Mesothelial cell of epicardium (in vitro differentiated cells): ENCODE data around the gene UFD1. TPM values are rescaled to one million over a fixed set of nuclear protein-coding genes. Genes with fewer than 3 reads are reported as not detected.

Experiments
- DNase-seq, 2 experiments: peaks; one replicate each; pipeline ENCODE4 v3.0.0; 2021; ENCODE audit warnings: low spot score in 2 of 2; ENCODE audit not compliant: unreplicated experiment in 2 of 2
- H3K27ac Mint-ChIP-seq: 2 replicates; pipeline ENCODE4 v1.8.0; 2021; ENCODE audit warnings: mixed read lengths
- H3K27me3 Mint-ChIP-seq: 2 replicates; pipeline ENCODE4 v1.8.0; 2021; ENCODE audit warnings: low read depth, mixed read lengths
- H3K36me3 Mint-ChIP-seq: 2 replicates; pipeline ENCODE4 v1.8.0; 2021; ENCODE audit warnings: mixed read lengths
- H3K4me1 Mint-ChIP-seq: 2 replicates; pipeline ENCODE4 v1.8.0; 2021; ENCODE audit warnings: mixed read lengths
- H3K4me3 Mint-ChIP-seq: 2 replicates; pipeline ENCODE4 v1.8.0; 2021; ENCODE audit warnings: mild to moderate bottlenecking, moderate library complexity, mixed read lengths
- H3K9me3 Mint-ChIP-seq: 2 replicates; pipeline ENCODE4 v1.8.0; 2021; ENCODE audit warnings: mixed read lengths
- total RNA-seq: library from RNA; stranded (reverse); gene quantifications from 3 replicates; pipeline ENCODE4 v1.2.1, GENCODE V29; 2021
- TF ChIP-seq, protein P1 (sequence below): fragments of 200-600 bp; sonication (generic); IDR thresholded peaks from one replicate; pipeline ENCODE4 v1.5.0; 2021; ENCODE audit warnings: antibody characterized with exemption; ENCODE audit not compliant: unreplicated experiment

The UFD1 gene
- total RNA-seq, 1 donor from 2014 or later = 38.8 TPM

DNA sequence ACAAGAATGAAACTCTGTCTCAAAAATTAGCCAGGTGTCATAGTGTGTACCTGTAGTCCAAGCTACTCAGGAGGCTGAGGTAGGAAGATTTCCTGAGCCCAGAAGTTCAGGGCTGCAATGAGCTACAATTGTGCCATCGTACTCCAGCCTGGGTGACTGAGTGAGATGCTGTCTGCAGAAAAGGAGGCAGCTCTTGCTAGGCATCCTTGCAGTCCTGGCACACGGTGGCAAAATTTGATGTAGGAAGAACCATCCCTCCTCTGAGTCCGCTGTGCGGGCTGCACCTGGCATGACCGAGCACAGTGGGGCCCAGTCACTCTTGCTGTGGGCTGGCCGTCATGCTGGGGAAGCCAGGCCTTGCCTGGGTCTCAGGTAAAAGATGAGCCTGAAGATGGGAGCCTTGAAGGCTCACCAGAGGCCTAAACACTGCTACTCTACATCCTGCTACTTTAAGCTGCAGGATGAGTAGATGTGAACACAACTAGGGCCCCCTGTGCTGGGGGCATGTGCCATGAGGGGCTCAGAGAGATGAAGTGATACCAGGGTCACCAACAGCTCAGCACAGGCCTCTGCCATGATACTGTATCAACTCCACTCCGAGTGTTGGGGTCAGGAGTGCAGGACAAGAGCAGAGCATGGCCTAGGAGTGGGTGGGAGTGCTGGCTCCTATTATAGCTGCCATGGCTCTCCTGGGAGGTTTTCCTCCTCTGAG is 19.3 kb upstream of the UFD1 start:
- Mint-ChIP-seq H3K27ac (no peak overlapping the region), H3K4me1 (peaks cover 1% of the 10 kb centered on the region), H3K36me3 (peaks cover 6% of the 10 kb centered on the region), H3K9me3 (no peaks in the 10 kb centered on the region), H3K4me3 (no peak overlapping the region), H3K27me3 (no peaks in the 10 kb centered on the region)
- DNase-seq = no peak
- TF ChIP-seq, protein P1, sequence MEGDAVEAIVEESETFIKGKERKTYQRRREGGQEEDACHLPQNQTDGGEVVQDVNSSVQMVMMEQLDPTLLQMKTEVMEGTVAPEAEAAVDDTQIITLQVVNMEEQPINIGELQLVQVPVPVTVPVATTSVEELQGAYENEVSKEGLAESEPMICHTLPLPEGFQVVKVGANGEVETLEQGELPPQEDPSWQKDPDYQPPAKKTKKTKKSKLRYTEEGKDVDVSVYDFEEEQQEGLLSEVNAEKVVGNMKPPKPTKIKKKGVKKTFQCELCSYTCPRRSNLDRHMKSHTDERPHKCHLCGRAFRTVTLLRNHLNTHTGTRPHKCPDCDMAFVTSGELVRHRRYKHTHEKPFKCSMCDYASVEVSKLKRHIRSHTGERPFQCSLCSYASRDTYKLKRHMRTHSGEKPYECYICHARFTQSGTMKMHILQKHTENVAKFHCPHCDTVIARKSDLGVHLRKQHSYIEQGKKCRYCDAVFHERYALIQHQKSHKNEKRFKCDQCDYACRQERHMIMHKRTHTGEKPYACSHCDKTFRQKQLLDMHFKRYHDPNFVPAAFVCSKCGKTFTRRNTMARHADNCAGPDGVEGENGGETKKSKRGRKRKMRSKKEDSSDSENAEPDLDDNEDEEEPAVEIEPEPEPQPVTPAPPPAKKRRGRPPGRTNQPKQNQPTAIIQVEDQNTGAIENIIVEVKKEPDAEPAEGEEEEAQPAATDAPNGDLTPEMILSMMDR = no peak

DNA sequence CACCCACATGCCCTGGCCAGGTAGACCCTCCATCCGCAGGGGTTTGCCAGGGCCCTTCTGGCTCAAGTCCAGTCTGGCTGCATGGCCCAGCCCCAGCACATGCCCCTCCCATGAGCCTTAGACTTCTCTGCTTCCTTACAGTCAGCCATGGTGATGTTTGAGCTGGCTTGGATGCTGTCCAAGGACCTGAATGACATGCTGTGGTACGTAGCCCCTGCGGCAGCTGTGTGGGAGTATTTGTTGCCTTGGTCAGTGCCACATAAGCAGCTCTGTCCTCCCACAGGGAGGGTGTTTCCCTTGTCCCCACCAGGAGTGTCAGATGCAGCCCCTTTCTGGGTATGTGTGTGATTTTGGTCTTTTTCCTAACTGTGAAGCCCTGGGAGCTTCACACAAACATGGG is 18.3 kb upstream of the UFD1 start:
- DNase-seq = no peak
- TF ChIP-seq, protein P1 = no peak

DNA sequence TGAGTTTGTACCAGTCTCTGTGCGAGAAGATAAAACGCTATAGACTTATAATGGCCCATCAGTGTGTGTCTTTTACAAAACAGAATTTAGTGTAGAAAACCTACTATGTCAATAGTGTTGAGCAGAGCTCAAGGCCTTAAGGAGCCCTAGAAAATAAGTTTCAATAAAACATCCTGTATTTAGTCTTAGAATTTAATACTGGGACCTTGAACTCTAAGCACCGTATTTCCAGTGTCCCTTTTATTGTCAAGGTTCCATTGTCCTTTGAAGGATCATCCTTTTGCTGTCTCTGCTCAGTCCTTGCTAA is 17.3 kb upstream of the UFD1 start:
- TF ChIP-seq, protein P1 = no peak
- peaks cover 1% of the 10 kb centered on the region for H3K4me1 Mint-ChIP-seq
- H3K27ac Mint-ChIP-seq = no peak overlapping the region
- H3K36me3 Mint-ChIP-seq = peaks cover 9% of the 10 kb centered on the region
- no peak overlapping the region for H3K4me3 Mint-ChIP-seq
- no peak for DNase-seq
- no peaks in the 10 kb centered on the region for H3K27me3 Mint-ChIP-seq
- no peaks in the 10 kb centered on the region for H3K9me3 Mint-ChIP-seq

More for the DNA sequence above, 18.3 kb upstream of the UFD1 start:
- H3K27me3 Mint-ChIP-seq = no peaks in the 10 kb centered on the region
- H3K9me3 Mint-ChIP-seq = no peaks in the 10 kb centered on the region
- H3K4me1 Mint-ChIP-seq = peaks cover 1% of the 10 kb centered on the region
- no peak overlapping the region for H3K27ac Mint-ChIP-seq
- no peak overlapping the region for H3K4me3 Mint-ChIP-seq
- peaks cover 9% of the 10 kb centered on the region for H3K36me3 Mint-ChIP-seq

DNA sequence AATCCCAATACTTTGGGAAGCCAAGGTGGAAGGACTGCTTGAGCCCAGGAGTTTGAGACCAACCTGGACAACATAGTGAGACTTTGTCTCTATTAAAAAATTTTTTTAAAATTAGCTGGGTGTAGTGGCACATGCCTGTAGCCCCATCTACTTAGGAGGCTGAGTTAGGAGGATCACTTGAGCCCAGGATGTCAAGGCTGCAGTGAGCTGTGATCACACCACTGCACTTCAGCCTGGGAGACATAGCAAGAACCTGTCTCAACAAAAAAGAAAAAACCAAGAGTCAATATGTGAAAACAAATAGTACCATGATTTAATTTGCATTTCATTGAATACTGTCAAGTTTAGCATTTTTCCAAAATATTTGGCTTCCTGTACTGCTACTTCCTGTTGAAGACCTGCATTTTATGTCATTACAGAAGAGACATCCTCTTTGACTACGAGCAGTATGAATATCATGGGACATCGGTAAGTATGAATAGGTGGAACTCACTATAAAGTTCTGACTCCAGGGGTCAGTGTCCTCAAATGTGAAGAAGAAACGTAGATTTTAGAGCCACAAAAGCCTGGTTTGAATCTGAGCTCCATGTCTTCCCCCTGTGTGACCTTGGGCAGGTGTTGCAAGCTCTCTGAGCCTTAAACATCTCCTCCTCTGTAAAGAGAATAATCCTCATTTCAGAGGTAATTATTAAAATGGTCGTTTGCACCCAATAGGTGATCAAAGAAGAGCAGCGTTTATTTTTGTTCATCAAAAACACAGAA is 16.8 kb upstream of the UFD1 start:
- Mint-ChIP-seq H3K4me3 (no peak overlapping the region), H3K27me3 (no peaks in the 10 kb centered on the region), H3K4me1 (peaks cover 1% of the 10 kb centered on the region), H3K36me3 (peaks cover 9% of the 10 kb centered on the region), H3K27ac (no peak overlapping the region), H3K9me3 (no peaks in the 10 kb centered on the region)
- TF ChIP-seq, protein P1 = no peak
- DNase-seq = no peak

DNA sequence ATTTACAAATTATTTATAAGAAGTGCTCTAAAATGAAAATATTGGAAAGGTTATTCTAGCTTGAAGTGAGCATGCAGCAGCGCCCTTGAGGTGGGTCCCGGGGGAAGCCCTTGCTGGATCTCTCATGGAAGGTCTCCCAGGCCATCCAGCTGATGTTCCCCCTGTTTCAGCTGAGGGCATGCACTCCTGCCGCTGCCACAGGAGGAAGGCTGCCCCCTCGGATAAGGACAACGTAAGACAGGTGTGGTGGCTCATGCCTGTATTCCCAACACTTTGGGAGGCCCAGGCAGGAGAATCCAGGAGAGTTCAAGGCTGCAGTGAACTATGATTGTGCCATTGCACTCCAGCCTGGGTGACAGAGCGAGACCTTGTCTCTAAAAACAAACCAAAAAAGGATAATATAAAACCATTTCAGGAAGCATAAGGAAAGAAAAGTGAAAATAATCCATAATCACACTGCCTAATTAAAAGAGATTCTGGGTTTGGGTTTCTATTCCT is 15.7 kb upstream of the UFD1 start:
- no peak for DNase-seq
- TF ChIP-seq, protein P1 = no peak
- Mint-ChIP-seq H3K4me1 (peaks cover 1% of the 10 kb centered on the region), H3K4me3 (no peak overlapping the region), H3K36me3 (peaks cover 9% of the 10 kb centered on the region), H3K9me3 (no peaks in the 10 kb centered on the region), H3K27ac (no peak overlapping the region), H3K27me3 (no peaks in the 10 kb centered on the region)
